Caki2 (cell line): ENCODE measurements around the gene ARID2. TPM values are rescaled to one million over a fixed set of nuclear protein-coding genes. Genes with fewer than 3 reads are reported as not detected.
A peak's percentile ranks its signal among the peaks of the same experiment; 100 is the strongest.

Experiments used
- DNase-seq: peaks from one replicate; pipeline ENCODE4 v3.0.0-alpha.2; 2015; ENCODE audit warnings: low read depth
- in situ Hi-C: cut with HindIII; loops from 2 replicates; pipeline ENCODE4 v1.10.0; 2016; ENCODE audit warnings: low sequenced_read_pairs, low pct_unique_long_range_greater_than_20kb, mixed read lengths
- total RNA-seq: library from RNA; depleted of rRNA; stranded (reverse); fragments of >200 nt; shearing (Covaris generic); gene quantifications from 2 replicates; pipeline ENCODE4 v1.2.3, GENCODE V29; 2014; ENCODE audit warnings: low replicate concordance

The ARID2 gene
- total RNA-seq, 1 experiment from 2014 or later, result 16.5 TPM

DNA sequence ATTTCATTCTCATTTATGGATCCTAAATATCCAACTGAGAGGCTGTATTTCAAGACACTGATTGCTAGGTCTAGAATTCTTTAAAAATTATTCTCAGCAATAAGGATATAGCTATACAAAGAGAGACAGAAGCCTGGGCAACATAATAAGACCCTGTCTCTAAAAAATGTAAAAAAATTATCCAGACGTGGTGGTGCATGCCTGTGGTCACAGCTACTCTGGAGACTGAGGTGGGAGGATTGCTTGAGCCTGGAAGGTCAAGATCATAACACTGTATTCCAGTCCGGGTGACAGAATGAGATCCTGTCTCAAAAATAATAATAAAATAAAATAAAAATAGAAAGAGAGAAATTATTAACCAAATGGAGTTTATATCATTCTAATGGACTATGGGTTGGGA is 20.6 kb upstream of the ARID2 start:
- in situ Hi-C loops, result no loop called here

DNA sequence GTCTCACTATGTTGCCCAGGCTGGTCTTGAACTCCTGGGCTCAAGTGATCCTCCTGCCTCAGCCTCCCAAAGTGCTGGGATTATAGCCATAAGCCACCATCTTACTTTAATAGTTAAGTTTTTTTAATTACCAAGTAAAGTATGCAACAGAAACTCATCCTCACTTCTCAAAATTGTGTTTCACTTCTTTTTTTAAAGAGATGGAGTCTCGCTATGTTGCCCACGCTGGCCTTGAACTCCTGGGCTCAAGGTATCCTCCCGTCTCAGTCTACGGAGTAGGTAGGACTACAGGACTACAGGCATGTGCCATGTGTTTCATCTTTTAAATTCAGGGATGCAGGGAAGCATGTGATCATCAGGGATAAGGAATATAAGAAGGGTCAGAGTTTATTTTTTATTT is 17.2 kb upstream of the ARID2 start:
- in situ Hi-C loops, result no loop called here
- no peak for DNase-seq

More for the DNA sequence above, 20.6 kb upstream of the ARID2 start:
- no peak for DNase-seq

DNA sequence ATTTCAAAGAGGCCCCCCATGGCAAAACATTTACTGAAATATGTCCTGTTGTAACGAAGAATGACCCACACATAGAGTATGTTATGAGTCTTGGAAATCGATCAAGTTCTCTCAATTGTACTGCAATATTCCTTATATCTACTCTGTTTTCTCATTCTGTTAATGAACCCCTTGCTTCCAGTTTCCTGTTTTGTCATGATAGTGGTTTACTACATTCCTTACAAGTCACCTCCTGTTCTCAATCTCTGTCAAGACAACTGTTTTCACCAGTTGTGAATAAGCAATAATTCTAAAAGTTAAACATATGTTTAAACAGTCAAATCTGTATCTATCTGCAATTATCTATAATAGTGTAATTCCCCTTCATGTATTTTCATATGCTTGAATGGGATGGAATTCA is 16.4 kb upstream of the ARID2 start:
- in situ Hi-C loops, result no loop called here
- DNase-seq, result no peak

DNA sequence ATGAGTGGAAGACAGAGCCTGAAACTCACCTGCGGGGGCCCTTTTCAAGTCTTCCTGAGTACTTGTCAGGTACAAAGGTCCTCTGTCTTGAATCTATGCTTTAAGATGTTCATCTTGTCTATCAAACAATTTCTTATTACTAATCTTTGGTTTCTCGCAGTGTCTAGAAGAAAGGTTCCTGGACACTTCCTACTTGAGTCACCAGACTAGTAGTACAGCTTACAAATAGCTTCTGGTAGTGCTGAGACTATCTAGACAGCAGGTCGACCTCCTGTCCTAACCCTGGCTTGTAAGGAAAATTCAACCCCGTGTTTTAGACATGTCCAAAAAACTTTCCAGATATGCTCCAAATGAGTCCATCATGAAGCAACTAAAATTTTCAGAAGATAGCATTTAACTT is 11.2 kb upstream of the ARID2 start:
- no peak for DNase-seq
- in situ Hi-C loops, result no loop called here

- in situ Hi-C loops, result no loop called here
- no peak for DNase-seq
These were observed 9.4 kb upstream of the ARID2 start for GRCh38 chr12:45720069-45720468.

- in situ Hi-C loops, result no loop called here
- no peak for DNase-seq
These were observed 8.1 kb upstream of the ARID2 start for GRCh38 chr12:45721369-45721768.

GRCh38 chr12:45721954-45722353 is 7.6 kb upstream of the ARID2 start:
- in situ Hi-C loops, result no loop called here
- DNase-seq, result no peak

GRCh38 chr12:45725631-45726602 is 3.6 kb upstream of the ARID2 start:
- peak; percentile 64 for DNase-seq
- in situ Hi-C loops, result no loop called here

DNA sequence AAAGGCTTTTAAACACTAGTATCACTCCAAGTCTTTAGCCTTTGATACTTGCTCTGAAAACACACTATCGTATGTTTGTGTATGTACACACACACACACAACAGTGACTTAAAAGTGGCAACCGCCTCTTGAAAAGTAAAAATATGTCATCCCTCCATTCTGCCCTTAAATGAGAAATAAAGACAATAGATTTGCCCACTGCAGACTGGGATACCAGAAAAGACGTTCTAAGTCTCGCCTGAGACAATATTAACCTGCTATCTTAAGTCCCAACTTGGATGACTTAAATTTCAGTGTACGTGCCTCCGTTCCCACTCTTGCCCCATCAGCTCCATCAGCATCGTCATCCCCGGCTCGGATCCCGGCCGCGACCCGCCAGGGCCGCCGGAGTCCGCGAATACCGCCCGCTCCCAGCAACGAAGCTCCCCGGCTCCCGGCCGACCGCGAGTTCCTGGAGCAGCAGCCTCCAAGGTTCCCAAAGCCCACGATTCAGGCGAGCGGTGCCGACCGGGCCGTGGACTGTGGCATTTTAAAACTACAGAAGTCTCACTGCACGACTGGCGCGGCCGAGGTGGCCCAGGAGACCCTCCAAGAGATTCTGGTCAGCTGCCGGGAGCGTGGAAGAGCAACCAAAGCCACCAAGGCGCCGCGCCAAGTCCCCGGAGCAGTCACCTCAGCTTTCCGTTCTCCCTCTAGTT is 2.8 kb upstream of the ARID2 start:
- in situ Hi-C loops, result no loop called here
- DNase-seq, result peak; percentile 38

DNA sequence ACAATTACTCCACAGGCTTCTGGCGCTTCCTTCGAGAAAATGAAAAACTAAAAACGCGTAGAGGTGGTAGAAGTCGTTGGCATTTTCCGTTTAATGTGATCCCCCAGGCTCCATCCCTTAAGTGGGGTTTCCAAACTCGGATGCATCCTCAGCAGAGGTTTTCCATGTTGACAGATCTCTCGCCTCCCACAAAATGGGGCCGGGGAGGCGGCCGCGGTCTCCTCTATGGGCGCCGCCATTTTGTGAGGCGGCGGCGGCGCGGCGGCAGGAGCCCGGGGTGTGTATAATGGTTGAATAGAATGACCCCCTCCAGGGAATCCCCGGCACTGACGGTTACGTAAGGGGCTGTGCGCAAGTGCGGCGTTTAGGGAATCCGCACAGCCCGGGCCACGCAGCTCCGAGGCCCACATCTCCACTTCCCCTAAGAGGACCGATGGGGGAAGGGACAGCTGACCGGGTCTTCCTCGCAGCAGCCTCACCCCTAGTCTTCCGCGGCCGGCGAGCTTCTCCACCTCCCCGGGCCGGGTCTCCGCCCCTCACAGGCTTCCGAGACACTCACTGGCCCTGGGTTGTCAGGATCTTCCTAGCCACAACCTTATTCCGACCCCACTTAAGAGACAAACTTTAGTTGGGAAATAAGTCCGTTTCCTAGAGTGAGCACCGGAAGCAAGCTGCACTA is 2.1 kb upstream of the ARID2 start:
- in situ Hi-C loops, result no loop called here
- DNase-seq, result peak; percentile 99

GRCh38 chr12:45727980-45728629 is 1.4 kb upstream of the ARID2 start:
- DNase-seq, result no peak
- in situ Hi-C loops, result no loop called here

- in situ Hi-C loops, result no loop called here
- DNase-seq, result peak; percentile 98
These were observed 775 bp upstream of the ARID2 start for GRCh38 chr12:45728630-45729232.

DNA sequence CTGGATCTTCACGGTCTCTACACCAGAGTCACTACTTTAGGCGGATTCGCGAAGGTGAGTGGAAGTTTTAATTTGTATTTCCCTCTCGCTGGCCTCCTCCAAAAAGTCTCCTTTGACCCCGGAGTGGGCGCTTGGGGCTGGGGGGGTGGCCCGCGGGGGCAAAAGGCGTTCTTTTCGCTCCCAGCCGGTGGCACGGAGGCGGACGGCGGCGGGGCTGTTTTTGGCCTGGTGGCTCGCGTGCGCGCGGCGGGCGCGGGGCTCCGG is 510 bp downstream of the ARID2 start:
- DNase-seq, result no peak
- in situ Hi-C loops, result no loop called here

- in situ Hi-C loops, result no loop called here
- DNase-seq, result peak; percentile 81
These were observed 1.1 kb downstream of the ARID2 start for GRCh38 chr12:45730348-45731189.

DNA sequence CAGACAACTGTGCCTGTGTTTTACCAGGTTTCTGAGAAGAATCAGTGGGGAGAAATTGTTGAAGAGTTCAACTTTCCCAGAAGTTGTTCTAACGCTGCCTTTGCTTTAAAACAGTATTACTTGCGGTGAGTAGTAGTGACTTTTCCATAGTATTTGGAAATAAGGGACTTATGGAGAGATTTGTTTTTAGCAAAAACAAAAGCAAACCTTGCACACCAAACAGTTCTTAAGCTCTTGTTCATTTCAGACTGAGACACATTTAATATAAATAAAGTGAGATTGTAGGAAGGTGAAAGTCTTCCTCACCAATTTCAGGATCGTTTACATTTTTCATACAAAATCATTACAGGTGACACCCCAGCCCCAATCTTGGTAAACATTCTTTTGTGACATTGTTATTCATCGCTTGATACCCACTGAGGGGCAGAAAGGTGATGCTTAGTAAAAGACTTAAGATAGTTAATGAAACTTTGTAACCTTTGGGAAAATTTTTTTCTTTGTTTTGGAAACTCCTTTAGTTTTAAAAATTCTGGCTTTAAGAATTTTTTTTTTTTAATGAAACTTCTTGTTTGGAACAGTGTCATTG is 1.8 kb downstream of the ARID2 start:
- in situ Hi-C loops, result no loop called here
- no peak for DNase-seq

DNA sequence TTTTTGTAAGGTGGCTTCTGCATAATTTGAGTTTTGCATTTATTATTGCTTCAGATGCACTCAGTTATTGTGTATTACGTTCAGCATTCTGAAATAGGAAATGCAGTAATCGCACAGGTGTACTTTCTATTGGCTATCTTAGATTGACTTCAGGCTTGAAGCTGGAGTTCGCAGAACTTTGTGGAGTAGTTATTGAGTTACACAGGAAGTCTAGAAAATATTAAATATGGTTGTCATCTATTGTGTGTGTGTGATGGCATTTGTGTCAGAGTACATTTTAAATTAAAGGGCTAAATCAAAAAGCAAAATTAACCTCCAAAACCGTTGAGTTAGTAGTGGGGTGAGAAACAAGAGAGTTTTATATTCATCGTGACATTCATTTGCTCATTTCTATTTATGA is 2.7 kb downstream of the ARID2 start:
- in situ Hi-C loops, result no loop called here
- no peak for DNase-seq

GRCh38 chr12:45732936-45733335 is 3.4 kb downstream of the ARID2 start:
- in situ Hi-C loops, result no loop called here
- DNase-seq, result no peak
